Activated T-cell treated with anti-CD3 and anti-CD28 coated beads for 48 hours (primary cell): Measurements from ENCODE around the gene TRIM49.
"Not testable (repeated sequence)": the region's sequence is repeated elsewhere in the genome, so short reads cannot be mapped to it uniquely, and the experiment has no call there.

ENCODE experiments used
- DNase-seq: peaks from one replicate; pipeline ENCODE4 v3.0.0-alpha.2; 2020; ENCODE audit warnings: low read depth

The TRIM49 gene, protein sequence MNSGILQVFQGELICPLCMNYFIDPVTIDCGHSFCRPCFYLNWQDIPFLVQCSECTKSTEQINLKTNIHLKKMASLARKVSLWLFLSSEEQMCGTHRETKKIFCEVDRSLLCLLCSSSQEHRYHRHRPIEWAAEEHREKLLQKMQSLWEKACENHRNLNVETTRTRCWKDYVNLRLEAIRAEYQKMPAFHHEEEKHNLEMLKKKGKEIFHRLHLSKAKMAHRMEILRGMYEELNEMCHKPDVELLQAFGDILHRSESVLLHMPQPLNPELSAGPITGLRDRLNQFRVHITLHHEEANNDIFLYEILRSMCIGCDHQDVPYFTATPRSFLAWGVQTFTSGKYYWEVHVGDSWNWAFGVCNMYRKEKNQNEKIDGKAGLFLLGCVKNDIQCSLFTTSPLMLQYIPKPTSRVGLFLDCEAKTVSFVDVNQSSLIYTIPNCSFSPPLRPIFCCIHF

DNA sequence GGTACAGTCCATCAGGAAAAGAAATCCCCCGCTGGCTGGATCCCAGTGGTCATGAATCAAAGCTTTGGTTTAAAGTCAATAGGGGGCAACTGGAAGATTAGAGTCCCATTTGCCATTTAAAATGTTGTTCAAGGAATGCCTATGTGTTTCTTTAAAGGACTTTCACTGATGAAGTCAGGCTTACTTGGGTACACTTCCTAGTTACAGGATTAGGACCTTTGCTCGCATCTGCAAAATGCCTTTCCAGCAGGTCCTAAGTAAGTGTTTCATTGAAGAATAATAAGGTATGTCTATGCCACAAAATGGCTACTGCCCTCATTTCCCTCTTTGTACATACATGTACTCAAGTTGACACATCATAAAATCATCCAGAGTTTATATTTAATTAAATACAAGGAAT lies at the start of gene TRIM49:
Gene TRIM49, minus strand, starts transcription at position 101 of the 400 bp plus-strand sequence. CDS start 4,106 bp downstream, outside the sequence.
- DNase-seq = not testable (repeated sequence)

DNA sequence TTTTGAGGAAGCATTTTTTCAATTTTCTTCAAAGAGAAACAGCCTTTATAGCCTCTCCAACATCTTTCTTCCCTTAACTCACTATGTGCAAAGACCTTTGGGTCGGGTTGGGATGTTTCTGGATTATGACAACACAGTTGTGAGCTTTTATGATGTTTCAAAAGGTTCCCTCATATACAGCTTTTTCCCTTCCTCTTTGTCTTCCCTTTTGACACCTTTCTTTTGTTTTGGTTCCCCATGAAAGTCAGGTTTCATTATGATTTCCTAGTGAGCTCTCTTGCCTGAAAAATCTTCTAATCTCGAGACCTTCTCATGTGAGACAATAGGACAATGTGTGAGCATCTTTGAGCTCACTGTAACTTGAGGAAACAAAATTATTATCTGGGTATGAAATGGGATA lies 18.3 kb upstream of the TRIM49 start:
- DNase-seq = not testable (repeated sequence)

DNA sequence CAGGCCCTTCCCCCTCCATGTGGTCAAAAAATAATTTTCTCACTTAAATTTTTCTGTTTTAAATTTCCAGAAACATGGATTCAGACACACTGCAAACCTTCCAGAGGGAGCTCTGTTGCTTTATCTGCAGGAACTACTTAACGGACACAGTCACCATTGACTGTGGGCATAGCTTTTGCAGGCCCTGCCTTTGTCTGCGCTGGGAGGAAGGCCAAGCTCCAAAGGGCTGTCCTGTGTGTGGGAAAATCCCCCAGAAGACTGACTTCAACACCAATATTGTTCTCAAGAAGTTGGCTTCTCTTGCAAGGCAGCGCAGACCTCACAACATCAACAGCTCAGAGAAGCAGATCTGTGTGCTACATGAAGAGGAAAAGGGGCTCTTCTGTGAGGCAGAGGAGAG lies 11.6 kb upstream of the TRIM49 start:
- DNase-seq = not testable (repeated sequence)

DNA sequence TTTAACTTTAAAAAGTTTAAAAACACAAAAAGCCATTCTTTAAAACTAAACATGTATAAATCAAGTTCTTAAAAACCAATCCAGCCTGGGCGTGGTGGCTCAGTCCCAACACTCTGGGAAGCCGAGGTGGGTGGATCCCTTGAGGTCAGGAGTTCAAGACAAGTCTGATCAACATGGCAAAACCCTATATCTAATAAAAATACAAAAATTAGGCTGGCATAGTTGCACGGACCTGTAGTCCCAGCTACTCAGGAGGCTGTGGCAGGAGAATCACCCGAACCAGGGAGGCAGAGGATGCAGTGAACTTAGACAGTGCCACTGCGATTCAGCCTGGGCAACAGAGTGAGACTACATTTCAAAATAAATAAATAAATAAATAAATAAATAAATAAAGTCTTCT lies 5.2 kb upstream of the TRIM49 start:
- DNase-seq = not testable (repeated sequence)

DNA sequence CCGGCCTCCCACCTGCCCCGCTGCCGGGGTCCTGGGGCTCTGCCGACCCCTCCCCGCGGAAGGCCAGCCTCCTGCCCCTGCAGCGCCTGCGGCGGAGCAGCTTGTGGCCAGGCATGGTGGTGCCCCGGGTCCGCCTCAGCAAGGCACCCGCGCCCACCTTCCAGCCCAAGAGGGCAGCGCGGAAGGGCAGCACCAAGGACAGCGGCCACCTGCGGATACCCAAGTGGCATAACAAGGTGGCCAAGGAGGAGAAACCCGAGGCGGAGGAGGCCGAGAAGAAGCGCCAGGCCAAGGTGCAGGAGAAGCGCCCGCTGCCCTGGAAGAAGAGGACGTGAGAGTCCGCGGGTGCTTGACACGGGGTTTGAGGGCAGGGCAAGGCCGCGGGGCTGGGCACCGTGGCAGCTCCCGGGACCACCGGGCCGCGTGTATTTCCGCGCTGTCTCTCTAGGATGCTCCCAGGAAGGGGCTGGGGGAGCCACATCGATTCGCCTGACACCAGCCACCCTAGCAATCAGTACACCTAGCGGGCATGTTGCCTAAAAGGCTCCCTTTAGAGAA lies 20.8 kb downstream of the TRIM49 start:
- DNase-seq = not testable (repeated sequence)

DNA sequence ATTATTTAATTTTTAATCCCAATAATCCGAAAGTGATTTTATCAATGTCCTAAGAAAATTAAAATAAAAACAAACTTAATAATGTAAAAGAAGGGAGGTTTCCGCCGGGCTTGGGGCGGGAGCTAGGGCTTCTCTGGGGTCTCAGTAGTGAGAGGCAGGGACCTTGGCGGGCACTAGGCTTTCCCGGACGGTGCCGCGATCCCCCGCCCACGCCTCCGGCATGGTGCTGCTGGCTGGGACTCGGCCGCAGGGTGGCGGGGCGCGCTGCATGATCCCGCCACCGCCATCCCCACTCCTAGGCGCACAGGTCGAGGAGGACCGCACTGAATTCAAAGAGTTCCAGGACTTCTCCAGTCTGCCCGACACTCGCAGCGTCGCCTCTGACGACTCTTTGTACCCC lies 22.6 kb downstream of the TRIM49 start:
- not testable (repeated sequence) for DNase-seq

DNA sequence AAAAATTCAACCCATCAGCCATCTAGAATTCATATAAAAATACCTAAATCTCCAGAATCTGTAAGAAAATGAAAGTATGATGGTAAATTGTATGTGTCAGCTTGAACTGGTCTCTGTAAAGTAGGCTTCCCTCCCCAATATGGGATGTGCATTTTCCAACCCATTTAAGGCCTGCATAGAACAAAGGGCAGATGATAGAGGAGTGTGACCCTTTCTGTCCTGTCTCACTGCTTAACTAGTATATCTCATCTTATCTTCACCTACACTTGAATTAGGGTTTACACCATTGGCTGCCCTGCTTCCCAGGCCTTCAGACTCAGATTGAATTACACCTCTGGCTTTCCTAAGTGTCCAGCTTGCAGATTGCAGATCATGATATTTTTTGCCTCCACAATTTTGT lies 57.6 kb downstream of the TRIM49 start:
- DNase-seq = not testable (repeated sequence)
